ENCODE data around the gene RPS5.

The RPS5 gene

GRCh38 chr19:58385313-58385890, 1.7 kb upstream of the RPS5 start:
- no peak for DNase-seq (ENCODE audit: low read depth, low spot score)
- CTCF ChIA-PET = no interaction called here
- peak overlapping the region; percentile 86 for H3K4me3 ChIP-seq (ENCODE audit: low read depth, low read length)
- POLR2A ChIA-PET = interaction anchor here (0.6 kb wide), 1 partner anchor 239 kb away, joined by 3 read pairs; no protein-coding TSS in a partner anchor
- TF ChIP-seq CTCF (IDR thresholded peaks at IDR 0.05; ENCODE audit: insufficient read depth, low read length, missing control alignments) = no peak

GRCh38 chr19:58385891-58386575, 1.0 kb upstream of the RPS5 start:
- DNase-seq (ENCODE audit: low read depth, low spot score) = no peak
- ChIA-PET CTCF (no interaction called here), POLR2A (interaction anchor here (0.6 to 0.7 kb wide), 2 partner anchors 240 to 364 kb away, joined by 3 read pairs; no protein-coding TSS in a partner anchor)
- no peak for TF ChIP-seq CTCF (IDR thresholded peaks at IDR 0.05; ENCODE audit: insufficient read depth, low read length, missing control alignments)
- H3K4me3 ChIP-seq (ENCODE audit: low read depth, low read length) = peak overlapping the region; percentile 86

- no peak for DNase-seq (ENCODE audit: low read depth, low spot score)
- ChIA-PET CTCF (no interaction called here), POLR2A (no interaction called here)
- peak overlapping the region; percentile 86 for H3K4me3 ChIP-seq (ENCODE audit: low read depth, low read length)
- no peak for TF ChIP-seq CTCF (IDR thresholded peaks at IDR 0.05; ENCODE audit: insufficient read depth, low read length, missing control alignments)
Measured at GRCh38 chr19:58387338-58388174, 487 bp downstream of the RPS5 start.

- DNase-seq (ENCODE audit: low read depth, low spot score) = no peak
- peak overlapping the region; percentile 86 for H3K4me3 ChIP-seq (ENCODE audit: low read depth, low read length)
- POLR2A ChIA-PET = no interaction called here
- no peak for TF ChIP-seq CTCF (IDR thresholded peaks at IDR 0.05; ENCODE audit: insufficient read depth, low read length, missing control alignments)
- CTCF ChIA-PET = no interaction called here
Measured at GRCh38 chr19:58388175-58388526, 1.1 kb downstream of the RPS5 start.

- H3K4me3 ChIP-seq (ENCODE audit: low read depth, low read length) = no peak overlapping the region
- no peak for TF ChIP-seq CTCF (IDR thresholded peaks at IDR 0.05; ENCODE audit: insufficient read depth, low read length, missing control alignments)
- CTCF ChIA-PET = no interaction called here
- no peak for DNase-seq (ENCODE audit: low read depth, low spot score)
- POLR2A ChIA-PET = no interaction called here
Measured at GRCh38 chr19:58392945-58393724, 6.1 kb downstream of the RPS5 start.

GRCh38 chr19:58393725-58394033, 6.6 kb downstream of the RPS5 start:
- POLR2A ChIA-PET = no interaction called here
- no peak for TF ChIP-seq CTCF (IDR thresholded peaks at IDR 0.05; ENCODE audit: insufficient read depth, low read length, missing control alignments)
- CTCF ChIA-PET = no interaction called here

More at GRCh38 chr19:58393725-58394033, 6.6 kb downstream of the RPS5 start:
- no peak overlapping the region for H3K4me3 ChIP-seq (ENCODE audit: low read depth, low read length)
- no peak for DNase-seq (ENCODE audit: low read depth, low spot score)

Data from AG04449 (cell line).